ENCODE results near the gene ZNF580.

The ZNF580 gene, protein sequence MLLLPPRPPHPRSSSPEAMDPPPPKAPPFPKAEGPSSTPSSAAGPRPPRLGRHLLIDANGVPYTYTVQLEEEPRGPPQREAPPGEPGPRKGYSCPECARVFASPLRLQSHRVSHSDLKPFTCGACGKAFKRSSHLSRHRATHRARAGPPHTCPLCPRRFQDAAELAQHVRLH

DNA sequence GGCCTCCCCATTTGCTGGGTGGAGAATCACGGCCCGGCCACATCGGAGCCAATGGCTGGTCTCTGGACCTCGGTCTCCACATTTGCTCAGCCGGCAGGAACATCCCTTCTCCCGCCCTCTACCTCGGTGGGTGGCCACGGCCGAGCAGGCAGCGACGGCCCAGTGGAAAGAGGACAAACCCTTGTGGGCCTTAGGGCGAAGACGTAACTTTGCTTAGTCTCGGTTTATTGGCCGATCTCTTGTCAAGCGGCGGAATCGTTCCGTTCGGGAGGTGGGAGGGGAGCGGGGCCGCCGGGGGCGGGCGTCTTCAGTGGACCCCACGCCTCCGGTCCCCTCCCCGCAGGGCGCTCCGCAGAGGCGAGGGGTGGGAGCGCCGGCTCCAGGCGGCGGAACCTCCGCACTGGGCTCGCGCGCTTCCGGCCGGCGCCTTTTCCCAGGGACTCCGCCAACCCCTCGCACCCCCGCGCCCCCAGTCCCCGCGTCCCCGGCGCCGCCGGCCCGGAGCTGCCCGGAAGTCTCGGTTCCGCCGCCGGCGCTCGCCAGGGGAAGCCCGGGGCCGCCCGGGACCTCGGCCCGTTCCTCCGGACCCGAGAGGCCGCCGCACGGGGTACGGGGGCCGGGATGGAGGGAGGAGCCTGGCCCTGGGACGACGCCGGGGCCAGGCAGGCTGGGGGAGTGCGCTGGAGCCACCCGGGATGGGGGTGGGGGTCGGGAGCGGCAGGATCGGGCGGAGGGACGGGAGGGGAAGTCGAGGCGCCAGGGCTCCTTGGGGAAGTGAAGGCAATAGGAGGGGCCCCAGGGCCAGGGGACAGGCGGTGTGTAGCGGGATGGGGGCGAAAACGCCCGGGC is at the start of gene ZNF580:
ZNF580 (plus strand) TSS at position 426 of the 849 bp plus-strand sequence. CDS start 1,507 bp downstream, outside the sequence.
- DNase-seq (ENCODE audit: low read depth): peak; percentile 72
- peak within 1 kb of the TSS; percentile 75 for H3K4me3 ChIP-seq (ENCODE audit: control insufficient read depth, low read depth, low read length)
- TF ChIP-seq, protein P1, sequence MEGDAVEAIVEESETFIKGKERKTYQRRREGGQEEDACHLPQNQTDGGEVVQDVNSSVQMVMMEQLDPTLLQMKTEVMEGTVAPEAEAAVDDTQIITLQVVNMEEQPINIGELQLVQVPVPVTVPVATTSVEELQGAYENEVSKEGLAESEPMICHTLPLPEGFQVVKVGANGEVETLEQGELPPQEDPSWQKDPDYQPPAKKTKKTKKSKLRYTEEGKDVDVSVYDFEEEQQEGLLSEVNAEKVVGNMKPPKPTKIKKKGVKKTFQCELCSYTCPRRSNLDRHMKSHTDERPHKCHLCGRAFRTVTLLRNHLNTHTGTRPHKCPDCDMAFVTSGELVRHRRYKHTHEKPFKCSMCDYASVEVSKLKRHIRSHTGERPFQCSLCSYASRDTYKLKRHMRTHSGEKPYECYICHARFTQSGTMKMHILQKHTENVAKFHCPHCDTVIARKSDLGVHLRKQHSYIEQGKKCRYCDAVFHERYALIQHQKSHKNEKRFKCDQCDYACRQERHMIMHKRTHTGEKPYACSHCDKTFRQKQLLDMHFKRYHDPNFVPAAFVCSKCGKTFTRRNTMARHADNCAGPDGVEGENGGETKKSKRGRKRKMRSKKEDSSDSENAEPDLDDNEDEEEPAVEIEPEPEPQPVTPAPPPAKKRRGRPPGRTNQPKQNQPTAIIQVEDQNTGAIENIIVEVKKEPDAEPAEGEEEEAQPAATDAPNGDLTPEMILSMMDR (conservative IDR thresholded peaks at IDR 0.05; ENCODE audit: control insufficient read depth, insufficient read depth, low read depth, low read length): no peak

DNA sequence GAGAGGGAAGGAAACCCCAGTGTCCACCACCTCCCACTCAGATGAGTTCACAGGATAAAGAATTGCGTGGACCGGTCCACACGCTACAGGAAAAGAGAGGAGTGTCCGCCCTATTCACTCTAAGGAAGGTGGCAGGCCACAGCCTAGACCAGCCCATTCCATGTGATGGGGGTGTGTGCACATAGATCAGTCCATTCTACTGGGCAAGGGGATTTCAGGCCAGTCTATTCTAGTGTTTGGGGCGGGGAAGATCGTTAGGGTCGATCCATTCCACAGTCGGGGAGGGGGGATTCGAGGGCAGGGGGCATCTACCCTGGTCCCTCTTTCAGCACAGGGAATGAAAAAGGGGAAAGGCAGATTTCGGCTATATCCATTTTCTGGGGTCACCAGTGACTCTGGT is 49.2 kb upstream of the ZNF580 start:
- no peak overlapping the region for H3K4me3 ChIP-seq (ENCODE audit: control insufficient read depth, low read depth, low read length)
- no peak for DNase-seq (ENCODE audit: low read depth)
- TF ChIP-seq, protein P1 (conservative IDR thresholded peaks at IDR 0.05; ENCODE audit: control insufficient read depth, insufficient read depth, low read depth, low read length): no peak

GRCh38 chr19:55592391-55593090 is 48.3 kb upstream of the ZNF580 start:
- no peak overlapping the region for H3K4me3 ChIP-seq (ENCODE audit: control insufficient read depth, low read depth, low read length)
- no peak for DNase-seq (ENCODE audit: low read depth)
- TF ChIP-seq, protein P1 (conservative IDR thresholded peaks at IDR 0.05; ENCODE audit: control insufficient read depth, insufficient read depth, low read depth, low read length): no peak

- TF ChIP-seq, protein P1 (conservative IDR thresholded peaks at IDR 0.05; ENCODE audit: control insufficient read depth, insufficient read depth, low read depth, low read length): no peak
- no peak for DNase-seq (ENCODE audit: low read depth)
- H3K4me3 ChIP-seq (ENCODE audit: control insufficient read depth, low read depth, low read length): no peak overlapping the region
These were observed 47.6 kb upstream of the ZNF580 start for GRCh38 chr19:55593096-55593772.

GRCh38 chr19:55594996-55595545 is 45.7 kb upstream of the ZNF580 start:
- H3K4me3 ChIP-seq (ENCODE audit: control insufficient read depth, low read depth, low read length): no peak overlapping the region
- no peak for DNase-seq (ENCODE audit: low read depth)
- TF ChIP-seq, protein P1 (conservative IDR thresholded peaks at IDR 0.05; ENCODE audit: control insufficient read depth, insufficient read depth, low read depth, low read length): no peak

DNA sequence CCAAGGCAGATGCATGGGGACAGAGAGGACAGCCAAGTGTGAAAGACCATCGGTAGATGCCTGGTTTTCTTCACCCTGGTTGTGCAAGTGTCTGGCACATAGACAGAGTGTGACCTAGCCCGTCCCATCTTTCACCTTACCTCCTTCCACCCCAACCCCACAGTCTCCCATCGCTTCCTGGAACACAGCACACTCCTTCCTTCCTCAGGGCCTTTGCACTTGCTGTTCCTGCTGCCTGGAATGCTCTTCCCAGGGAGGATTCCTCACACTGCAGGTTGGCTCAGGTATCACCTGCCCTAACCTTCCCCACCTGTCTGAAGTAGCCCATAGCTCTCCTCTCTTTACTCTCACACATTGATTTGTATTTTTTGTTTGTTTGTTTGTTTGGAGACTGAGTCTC is 44.5 kb upstream of the ZNF580 start:
- DNase-seq (ENCODE audit: low read depth): no peak
- H3K4me3 ChIP-seq (ENCODE audit: control insufficient read depth, low read depth, low read length): no peak overlapping the region
- TF ChIP-seq, protein P1 (conservative IDR thresholded peaks at IDR 0.05; ENCODE audit: control insufficient read depth, insufficient read depth, low read depth, low read length): no peak

All from fibroblast of mammary gland (primary cell).